Measurements from ENCODE around the gene PLEKHA7.
A peak's percentile ranks its signal among the peaks of the same experiment; 100 is the strongest.
"Not testable (repeated sequence)": the region's sequence is repeated elsewhere in the genome, so short reads cannot be mapped to it uniquely, and the experiment has no call there.

PLEKHA7 gene

GRCh38 chr11:16941935-16942334, 72.3 kb downstream of the PLEKHA7 start:
- no peak for DNase-seq

GRCh38 chr11:16938061-16938460, 76.2 kb downstream of the PLEKHA7 start:
- DNase-seq, result no peak

DNA sequence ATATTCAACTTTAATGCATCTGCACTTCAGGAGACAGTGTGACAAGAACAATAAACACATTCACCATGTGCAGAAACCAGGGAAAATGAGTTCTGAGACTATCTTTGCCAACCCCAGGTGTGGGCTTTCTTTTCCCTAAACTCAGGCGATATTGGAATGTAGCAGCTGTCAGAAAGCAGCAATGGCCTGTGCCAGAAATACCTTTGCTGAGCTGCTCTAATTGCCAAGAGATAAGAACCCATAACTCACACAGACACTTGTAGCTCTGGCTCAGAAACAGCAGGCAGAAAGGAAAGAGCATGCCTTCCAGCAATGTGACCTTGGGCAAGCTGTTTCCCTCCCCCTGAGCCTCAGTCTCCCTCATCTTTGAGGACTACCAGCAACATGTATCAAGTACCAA, 77.6 kb downstream of the PLEKHA7 start:
- DNase-seq, result peak; percentile 82

GRCh38 chr11:16935518-16936302, 78.5 kb downstream of the PLEKHA7 start:
- DNase-seq, result peak; percentile 42

GRCh38 chr11:16933756-16934603, 80.2 kb downstream of the PLEKHA7 start:
- DNase-seq, result peak; percentile 99

GRCh38 chr11:16933291-16933690, 80.9 kb downstream of the PLEKHA7 start:
- no peak for DNase-seq

DNA sequence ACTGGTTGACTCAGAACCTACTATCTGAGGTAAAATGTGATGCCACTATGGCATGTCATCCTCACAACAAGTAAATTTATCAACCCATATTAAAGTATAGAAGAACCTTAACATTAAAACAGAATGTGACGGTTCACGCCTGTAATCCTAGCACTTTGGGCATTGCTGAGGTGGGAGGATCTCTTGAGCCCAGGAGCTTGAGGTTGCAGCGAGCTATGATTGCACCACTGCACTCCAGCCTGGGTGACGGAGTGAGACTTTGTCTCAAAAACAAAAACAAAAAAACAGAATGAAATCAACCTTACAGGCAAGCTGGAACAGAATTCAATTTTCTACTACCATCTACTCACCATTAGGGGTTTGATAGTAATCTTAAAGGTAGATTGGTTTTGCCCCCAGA, 86.2 kb downstream of the PLEKHA7 start:
- DNase-seq, result no peak

DNA sequence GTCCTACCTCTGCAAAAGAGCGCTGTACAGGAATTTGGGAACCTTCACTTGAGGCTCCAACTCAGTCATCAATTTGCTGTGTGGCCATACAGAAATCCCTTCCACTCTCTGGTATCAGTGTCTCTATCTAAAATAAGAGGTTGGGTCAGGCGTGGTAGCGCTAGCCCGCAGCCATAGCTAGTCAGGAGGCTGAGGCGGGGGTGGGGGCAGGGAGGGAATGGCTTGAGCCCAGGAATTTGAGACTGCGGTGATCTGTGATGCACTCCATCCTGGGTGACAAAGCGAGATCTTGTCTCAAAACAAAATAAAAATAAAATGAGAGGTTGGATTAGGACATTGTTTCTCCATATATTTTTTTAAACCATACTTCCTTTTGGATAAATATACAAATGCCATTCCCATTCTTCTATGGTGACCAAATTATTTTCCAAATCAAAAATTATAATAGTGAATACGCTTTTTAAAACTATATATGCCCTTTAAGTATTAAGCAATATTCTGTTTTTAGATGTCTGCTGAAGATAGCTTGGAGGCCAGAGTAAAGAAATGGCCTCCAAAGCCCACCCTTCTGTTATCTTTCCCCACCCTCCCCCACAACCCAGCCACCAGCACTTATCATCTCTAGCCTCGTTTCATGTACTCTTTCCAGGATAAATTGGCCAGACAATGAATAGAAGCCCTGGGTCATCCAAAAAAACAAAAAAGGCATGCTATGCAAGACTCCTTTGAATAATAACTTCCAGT, 87.2 kb downstream of the PLEKHA7 start:
- DNase-seq, result no peak

GRCh38 chr11:16925561-16926065, 88.6 kb downstream of the PLEKHA7 start:
- peak; percentile 81 for DNase-seq

GRCh38 chr11:16924826-16925560, 89.2 kb downstream of the PLEKHA7 start:
- peak; percentile 73 for DNase-seq

DNA sequence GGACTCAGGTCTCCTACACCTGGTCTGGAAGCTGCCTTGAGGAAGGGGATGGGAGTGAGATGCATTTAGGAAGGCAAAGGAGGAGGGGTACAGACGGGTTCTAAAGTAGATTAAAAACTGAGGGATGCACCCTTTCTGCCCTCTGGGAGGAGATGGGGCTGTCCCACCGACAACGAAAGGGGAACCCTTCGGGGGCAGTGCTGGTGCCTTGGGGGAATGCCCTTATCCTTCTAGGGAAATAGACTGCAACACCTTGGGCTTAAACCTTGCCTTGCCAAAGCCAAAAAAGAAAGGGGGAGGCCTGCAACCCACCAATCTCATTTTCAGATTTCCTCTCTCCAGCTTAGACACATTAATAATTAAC, 89.8 kb downstream of the PLEKHA7 start:
- DNase-seq, result no peak

- DNase-seq, result peak; percentile 62
These were observed 90.2 kb downstream of the PLEKHA7 start for GRCh38 chr11:16923987-16924386.

DNA sequence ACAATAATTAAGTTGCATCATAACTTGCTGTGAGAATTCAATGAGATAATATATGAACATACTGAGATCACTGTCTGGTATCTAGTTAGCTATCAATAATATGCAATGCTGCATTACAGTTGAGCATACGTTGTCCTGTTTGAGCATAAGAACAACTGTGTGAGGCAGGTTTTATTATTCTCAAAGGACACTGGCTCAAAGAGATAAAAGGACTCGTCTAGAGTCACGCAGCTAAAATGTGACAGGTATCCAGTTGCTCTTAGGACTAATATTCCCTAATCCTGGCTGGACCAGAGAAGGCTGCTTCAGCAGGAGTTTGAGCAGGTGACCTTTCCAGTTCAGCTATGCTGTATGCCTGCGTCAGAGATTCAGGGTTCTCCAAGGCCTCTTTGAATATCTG, 92.5 kb downstream of the PLEKHA7 start:
- DNase-seq, result no peak

DNA sequence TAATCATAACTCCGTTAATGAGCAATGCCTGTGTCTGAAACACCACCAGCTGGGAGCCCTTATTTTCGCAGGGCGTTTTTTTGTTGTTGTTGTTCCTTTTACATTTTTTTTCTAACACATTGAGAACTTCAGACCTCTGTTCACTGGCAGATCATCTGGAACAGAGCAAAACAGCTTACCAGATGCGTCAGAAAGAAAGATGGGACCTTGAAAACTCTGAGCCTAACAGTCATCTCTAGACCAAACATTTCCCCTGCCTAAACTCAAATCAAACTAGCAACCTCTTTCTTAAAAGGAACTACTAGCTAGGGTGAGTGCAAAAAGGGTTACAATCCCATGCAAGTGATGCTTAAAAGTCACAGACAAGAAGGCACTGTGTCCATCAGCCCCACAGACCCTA, 93.2 kb downstream of the PLEKHA7 start:
- DNase-seq, result no peak

- no peak for DNase-seq
These were observed 93.7 kb downstream of the PLEKHA7 start for GRCh38 chr11:16920559-16920958.

- not testable (repeated sequence) for DNase-seq
These were observed 95.6 kb downstream of the PLEKHA7 start for GRCh38 chr11:16918543-16919182.

DNA sequence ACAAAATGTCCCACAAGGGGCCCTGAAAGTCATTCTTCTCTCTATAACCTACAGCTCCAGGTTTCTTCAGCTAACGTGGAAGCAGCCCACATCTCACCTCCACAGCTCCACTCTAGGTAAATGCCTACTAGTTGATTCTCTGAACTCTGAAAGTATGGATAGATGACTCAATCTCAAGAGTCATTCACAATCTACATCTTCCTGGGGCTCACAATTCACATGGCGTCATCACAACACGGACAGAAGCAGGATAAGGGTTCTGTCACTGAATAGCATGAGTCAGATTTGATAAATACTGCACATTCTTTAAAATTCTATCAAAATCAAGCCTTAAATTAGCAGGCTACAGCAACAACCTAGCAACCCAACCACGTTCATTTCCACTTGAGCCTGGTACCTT, 96.3 kb downstream of the PLEKHA7 start:
- peak; percentile 94 for DNase-seq

DNA sequence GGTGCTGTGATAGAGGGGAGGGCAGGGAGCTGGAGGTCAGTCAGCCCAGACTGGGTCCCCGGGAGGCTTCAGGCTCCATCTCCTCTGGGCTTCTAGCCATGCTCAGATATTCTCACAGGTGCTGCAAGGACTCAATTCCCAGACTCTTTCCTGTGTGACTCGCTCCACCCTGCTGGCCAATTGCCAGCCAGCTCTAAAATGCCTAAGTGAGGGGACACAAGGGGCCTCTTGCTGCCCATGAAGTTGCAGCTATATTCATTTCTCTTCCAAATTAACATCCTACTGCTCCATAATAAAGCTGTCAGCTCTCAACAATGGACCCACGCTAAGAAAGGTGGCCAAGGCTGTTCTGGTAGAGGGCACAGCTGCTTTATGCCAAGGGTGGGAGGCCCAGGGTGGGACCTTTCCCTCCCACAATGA, 101.5 kb downstream of the PLEKHA7 start:
- no peak for DNase-seq

GRCh38 chr11:16911658-16912057, 102.6 kb downstream of the PLEKHA7 start:
- DNase-seq, result no peak

GRCh38 chr11:16911186-16911585, 103.0 kb downstream of the PLEKHA7 start:
- no peak for DNase-seq

DNA sequence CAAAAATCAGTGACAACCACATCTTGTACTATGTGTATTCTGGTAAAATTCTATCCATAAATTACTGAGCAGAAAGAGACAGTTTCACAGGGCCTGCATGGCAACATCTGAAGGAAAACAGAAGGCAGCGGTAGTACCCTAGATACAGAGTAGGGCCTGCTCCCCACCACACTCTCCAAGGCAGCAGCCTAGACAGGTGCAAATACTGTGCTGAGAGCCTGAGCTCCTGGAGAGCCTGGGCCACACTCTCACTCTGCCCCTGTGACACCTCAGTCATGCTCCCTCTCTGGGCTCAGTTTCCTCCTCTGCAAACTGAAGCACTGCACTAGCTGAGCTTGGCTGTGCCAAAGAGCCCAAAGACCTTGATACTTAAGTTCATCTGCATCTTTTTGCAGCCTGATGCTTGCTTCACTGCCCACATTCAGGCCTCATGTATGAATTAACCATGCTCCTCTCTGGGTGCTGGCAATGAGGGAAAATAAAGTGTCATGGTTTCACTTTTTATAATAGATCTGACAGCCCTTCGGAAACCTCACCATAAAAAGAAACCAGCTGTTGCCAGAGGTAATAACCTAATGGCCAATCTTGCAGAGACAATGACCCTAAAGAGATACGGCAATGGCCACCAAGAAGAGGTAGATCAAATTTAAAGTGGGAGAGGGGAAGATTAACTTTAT, 104.7 kb downstream of the PLEKHA7 start:
- DNase-seq, result no peak

All from NCI-H226 (cell line).